Thyroid gland (tissue), 4 donors: Measurements from ENCODE around the gene ZSCAN1.

Experiments used
- POLR2A ChIP-seq, 2 donors: fragments of 450-650 bp; IDR thresholded peaks; one replicate each; pipeline ENCODE4 v1.6.1; 2017; ENCODE audit warnings: antibody characterized with exemption in 2 of 2, mild to moderate bottlenecking in 2 of 2, moderate library complexity in 1 of 2
- TF ChIP-seq, protein P1 (sequence below), 6 experiments: fragments of 200-600 bp in 3 of 6; fragments of 450-650 bp in 3 of 6; sonication (generic) in 3 of 6; IDR thresholded peaks; one replicate each; pipeline ENCODE4 v1.5.1; 2016 to 2019; ENCODE audit warnings: antibody characterized with exemption in 6 of 6, mild to moderate bottlenecking in 2 of 6, inconsistent platforms in 1 of 6, moderate library complexity in 1 of 6

DNA sequence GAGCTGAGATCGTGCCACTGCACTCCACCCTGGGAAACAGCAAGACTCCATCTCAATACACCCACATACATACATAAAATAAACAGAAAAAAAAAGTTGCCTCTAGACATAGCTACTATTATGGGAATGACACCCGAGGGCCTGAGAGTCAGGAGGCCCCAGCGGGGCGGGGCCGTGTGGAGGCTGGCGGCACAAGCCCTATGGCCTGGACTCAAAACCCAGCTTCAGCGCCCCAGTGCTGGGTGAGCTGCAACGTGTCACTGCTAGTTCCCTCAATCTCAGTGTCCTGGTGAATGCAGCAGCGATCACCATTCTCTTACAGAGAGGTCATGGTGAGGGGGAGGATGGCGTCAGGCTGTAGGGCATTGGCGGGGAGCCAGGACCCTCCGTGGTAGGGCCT, 9.2 kb upstream of the ZSCAN1 start:
- TF ChIP-seq, protein P1, sequence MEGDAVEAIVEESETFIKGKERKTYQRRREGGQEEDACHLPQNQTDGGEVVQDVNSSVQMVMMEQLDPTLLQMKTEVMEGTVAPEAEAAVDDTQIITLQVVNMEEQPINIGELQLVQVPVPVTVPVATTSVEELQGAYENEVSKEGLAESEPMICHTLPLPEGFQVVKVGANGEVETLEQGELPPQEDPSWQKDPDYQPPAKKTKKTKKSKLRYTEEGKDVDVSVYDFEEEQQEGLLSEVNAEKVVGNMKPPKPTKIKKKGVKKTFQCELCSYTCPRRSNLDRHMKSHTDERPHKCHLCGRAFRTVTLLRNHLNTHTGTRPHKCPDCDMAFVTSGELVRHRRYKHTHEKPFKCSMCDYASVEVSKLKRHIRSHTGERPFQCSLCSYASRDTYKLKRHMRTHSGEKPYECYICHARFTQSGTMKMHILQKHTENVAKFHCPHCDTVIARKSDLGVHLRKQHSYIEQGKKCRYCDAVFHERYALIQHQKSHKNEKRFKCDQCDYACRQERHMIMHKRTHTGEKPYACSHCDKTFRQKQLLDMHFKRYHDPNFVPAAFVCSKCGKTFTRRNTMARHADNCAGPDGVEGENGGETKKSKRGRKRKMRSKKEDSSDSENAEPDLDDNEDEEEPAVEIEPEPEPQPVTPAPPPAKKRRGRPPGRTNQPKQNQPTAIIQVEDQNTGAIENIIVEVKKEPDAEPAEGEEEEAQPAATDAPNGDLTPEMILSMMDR (IDR thresholded peaks at IDR 0.05): no peak
- TF ChIP-seq POLR2A (IDR thresholded peaks at IDR 0.05): no peak
